GM12891 (cell line): ENCODE data around the gene SLC38A6.

Experiments used
- POLR2A ChIP-seq: IDR thresholded peaks from 2 replicates; pipeline ENCODE4 v1.6.1; 2011; ENCODE audit warnings: low read depth, low read length, control low read depth
- POLR2AphosphoS5 ChIP-seq: IDR thresholded peaks from 2 replicates; pipeline ENCODE4 v1.6.1; 2011; ENCODE audit warnings: low read depth, low read length, control low read depth
- SPI1 ChIP-seq: IDR thresholded peaks from 2 replicates; pipeline ENCODE4 v1.6.1; 2011; ENCODE audit warnings: low read depth, low read length, control low read depth

DNA sequence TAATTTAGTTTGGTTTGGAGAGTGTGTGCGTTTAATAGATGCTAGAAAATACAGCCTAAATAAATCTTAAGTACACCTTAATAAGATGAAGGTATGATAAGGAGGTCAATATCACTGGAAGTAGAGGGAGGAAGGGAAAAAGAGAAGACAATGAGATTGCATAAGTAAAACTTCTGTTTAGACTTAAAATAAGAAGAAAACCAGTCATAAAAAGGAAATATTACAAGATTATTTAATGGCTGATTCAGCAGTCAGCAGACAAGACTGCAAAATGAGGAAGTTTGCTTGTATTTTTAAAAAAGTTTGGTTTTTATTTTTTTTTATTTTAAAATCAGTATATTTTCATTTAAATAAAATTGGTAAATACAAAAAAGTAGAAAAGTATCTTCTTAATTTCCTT, 3.2 kb downstream of the SLC38A6 start:
- TF ChIP-seq POLR2A (no peak), POLR2AphosphoS5 (no peak), SPI1 (no peak)
